ENCODE measurements around the gene OMA1. TPM values are rescaled to one million over a fixed set of nuclear protein-coding genes. Genes with fewer than 3 reads are reported as not detected.

OMA1 gene
- total RNA-seq, 1 donor = 30.7 TPM

DNA sequence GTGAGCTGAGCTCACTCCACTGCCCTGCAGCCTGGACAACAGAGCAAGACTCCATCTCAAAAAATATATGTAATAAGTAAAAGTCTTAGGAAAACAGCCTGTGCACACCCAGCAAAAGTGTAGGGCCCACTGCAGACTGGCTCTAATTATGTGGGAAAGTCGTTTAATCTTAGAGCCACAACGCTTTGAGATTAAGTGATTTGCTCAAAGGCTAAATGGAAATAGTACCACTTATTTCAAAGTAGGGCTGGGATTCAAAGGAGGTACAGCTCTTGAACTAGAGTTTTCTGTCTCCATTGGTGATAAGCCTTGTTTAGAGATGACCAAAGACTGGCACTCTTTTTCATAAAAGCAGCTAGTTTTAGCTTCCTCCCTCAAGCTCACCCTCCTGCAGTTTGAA is 28.3 kb upstream of the OMA1 start:
- no peak overlapping the region for H3K4me3 ChIP-seq (ENCODE audit: low read depth, low read length)
- TF ChIP-seq, protein P1, sequence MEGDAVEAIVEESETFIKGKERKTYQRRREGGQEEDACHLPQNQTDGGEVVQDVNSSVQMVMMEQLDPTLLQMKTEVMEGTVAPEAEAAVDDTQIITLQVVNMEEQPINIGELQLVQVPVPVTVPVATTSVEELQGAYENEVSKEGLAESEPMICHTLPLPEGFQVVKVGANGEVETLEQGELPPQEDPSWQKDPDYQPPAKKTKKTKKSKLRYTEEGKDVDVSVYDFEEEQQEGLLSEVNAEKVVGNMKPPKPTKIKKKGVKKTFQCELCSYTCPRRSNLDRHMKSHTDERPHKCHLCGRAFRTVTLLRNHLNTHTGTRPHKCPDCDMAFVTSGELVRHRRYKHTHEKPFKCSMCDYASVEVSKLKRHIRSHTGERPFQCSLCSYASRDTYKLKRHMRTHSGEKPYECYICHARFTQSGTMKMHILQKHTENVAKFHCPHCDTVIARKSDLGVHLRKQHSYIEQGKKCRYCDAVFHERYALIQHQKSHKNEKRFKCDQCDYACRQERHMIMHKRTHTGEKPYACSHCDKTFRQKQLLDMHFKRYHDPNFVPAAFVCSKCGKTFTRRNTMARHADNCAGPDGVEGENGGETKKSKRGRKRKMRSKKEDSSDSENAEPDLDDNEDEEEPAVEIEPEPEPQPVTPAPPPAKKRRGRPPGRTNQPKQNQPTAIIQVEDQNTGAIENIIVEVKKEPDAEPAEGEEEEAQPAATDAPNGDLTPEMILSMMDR (IDR thresholded peaks at IDR 0.05; ENCODE audit: insufficient read depth, low read length) = no peak
- DNase-seq (ENCODE audit: low read depth) = no peak

DNA sequence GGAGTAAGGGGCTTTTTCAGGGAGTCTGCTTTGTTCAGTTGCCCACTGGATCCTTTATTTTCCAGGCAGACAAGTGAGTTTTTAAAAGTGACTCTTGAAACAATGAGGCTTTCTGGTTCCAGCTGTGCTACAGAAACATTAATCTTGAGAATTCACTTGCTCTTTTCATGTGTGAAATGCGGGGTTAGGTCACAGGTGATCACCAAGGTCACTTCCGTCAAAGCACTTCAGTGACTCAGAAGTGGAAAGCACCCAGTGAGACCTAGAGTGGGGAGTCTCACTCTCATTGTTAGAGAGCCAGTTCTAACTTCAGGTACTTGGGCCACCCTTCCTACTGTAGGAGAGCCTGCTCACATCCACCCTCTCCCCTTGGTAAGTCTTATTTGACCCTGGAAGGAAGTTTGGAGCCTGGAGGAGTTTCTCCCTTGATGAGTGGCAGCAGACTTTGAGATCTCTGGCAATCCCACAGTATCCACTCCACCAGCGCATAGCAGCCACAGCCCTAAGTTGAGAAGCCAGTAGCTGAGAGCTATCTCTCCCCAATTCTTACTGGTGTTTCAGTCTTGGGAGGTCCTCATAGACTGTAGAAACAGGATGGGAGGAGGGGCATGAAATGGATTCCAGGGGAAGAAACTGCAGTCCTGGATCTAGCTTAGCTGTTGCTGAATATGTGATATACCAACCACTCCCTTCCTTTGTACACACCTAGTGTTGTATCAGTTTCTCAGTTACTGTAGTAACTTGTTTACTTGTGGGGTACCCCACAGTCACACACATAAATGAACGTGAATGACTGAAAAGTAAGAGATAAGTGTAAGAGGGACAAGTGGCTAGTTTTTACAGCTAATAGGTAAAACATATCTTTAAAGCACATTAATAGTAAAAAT is 27.4 kb upstream of the OMA1 start:
- no peak for DNase-seq (ENCODE audit: low read depth)
- TF ChIP-seq, protein P1 (IDR thresholded peaks at IDR 0.05; ENCODE audit: insufficient read depth, low read length) = no peak
- H3K4me3 ChIP-seq (ENCODE audit: low read depth, low read length) = no peak overlapping the region

DNA sequence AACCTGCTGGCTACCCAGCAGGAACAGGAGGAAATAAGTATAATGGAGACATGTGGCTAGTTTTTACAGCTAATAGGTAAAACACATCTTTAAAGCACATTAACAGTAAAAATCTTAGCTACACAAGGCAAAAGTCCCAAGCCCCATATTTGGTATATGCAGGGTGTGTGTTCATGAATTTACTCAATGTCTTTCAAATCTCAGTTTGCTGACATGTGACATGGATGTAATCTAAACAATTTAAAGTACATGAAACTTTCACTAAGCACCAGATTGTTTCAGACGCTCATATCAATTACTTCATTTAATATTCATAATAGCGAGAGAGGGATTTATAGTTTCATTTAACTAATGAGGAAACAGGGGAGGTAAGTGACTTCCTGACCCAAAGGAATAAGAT is 26.6 kb upstream of the OMA1 start:
- DNase-seq (ENCODE audit: low read depth) = no peak
- no peak overlapping the region for H3K4me3 ChIP-seq (ENCODE audit: low read depth, low read length)
- TF ChIP-seq, protein P1 (IDR thresholded peaks at IDR 0.05; ENCODE audit: insufficient read depth, low read length) = no peak

DNA sequence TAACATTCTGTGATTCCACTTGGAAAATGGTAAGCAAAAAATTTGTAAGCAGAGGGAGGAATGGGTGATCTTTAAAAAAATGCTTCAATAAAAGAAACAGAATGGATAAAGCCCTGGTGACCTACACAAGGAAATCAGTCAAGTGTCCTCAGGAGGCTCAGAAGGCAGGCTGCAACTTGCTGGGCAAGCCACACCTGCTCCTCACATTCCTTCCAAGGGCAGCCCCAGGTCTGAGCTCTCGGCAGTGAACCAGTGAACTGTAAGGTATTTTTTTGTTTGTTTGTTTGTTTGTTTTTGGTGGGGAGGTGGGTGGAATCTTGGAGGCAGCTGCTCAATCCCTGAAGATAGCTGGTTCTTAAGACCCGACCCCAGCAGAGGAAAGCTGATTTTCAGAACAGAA is 26.2 kb upstream of the OMA1 start:
- TF ChIP-seq, protein P1 (IDR thresholded peaks at IDR 0.05; ENCODE audit: insufficient read depth, low read length) = no peak
- no peak for DNase-seq (ENCODE audit: low read depth)
- H3K4me3 ChIP-seq (ENCODE audit: low read depth, low read length) = no peak overlapping the region

DNA sequence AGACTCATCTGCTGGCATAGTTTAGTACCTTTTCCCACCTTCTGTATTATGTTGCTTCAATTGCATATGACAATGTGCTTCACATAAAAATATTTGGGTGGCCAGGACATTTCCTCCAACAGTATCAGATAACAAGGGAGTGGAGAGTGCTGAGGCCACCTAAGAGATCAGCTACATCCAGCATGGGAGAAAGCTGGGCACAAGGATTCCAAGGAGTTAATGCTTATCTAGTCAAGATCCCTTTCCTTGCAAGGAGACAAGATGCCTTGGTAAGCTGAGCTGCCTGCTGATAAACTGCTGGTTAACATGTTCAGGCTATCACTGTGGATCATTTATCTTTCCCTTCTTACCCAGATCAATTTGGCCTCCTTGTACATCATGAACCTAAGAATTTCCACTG is 25.1 kb upstream of the OMA1 start:
- TF ChIP-seq, protein P1 (IDR thresholded peaks at IDR 0.05; ENCODE audit: insufficient read depth, low read length) = no peak
- no peak for DNase-seq (ENCODE audit: low read depth)
- H3K4me3 ChIP-seq (ENCODE audit: low read depth, low read length) = no peak overlapping the region

DNA sequence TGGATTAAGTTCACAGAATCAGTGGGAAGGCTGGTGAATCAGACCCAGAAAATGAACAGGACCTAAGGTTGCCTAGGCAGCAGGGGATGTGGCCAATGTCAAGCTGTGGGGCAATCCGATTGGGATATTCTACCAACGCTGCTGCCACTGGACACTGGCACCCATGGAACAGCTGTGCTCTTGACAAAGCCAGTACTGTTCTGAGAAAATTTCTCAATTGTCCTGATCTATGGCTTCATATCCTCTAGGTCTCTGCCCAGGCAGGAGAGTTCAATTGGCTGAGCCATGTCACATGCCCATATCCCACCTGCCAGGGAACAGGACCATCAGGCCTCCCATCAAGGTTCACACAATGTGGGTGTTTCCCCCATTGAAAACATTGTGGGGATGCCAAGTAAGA is 24.3 kb upstream of the OMA1 start:
- no peak overlapping the region for H3K4me3 ChIP-seq (ENCODE audit: low read depth, low read length)
- TF ChIP-seq, protein P1 (IDR thresholded peaks at IDR 0.05; ENCODE audit: insufficient read depth, low read length) = no peak
- DNase-seq (ENCODE audit: low read depth) = no peak

Data from fibroblast of the aortic adventitia (primary cell).